Lower lobe of right lung (tissue), 2 donors: Measurements from ENCODE around the gene PPP6R3. TPM values are rescaled to one million over a fixed set of nuclear protein-coding genes. Genes with fewer than 3 reads are reported as not detected.
"Not testable (repeated sequence)": the region's sequence is repeated elsewhere in the genome, so short reads cannot be mapped to it uniquely, and the experiment has no call there.

Experiments
- ATAC-seq, 2 donors: fragments of 200-7000 bp; cut with Tn5 transposase; one replicate each; pipeline ENCODE4 v1.9.1; 2020 to 2022; ENCODE audit warnings: mild to moderate bottlenecking in 2 of 2, moderate library complexity in 2 of 2
- DNase-seq: peaks from one replicate; pipeline ENCODE4 v3.0.0-alpha.2; 2020
- H3K27ac ChIP-seq: fragments of 200-600 bp; one replicate; pipeline ENCODE4 v1.8.0; 2022
- H3K27me3 ChIP-seq: fragments of 200-600 bp; one replicate; pipeline ENCODE4 v1.8.0; 2022; ENCODE audit warnings: low read depth
- H3K36me3 ChIP-seq: fragments of 200-600 bp; one replicate; pipeline ENCODE4 v1.8.0; 2022; ENCODE audit warnings: mild to moderate bottlenecking
- H3K4me1 ChIP-seq: fragments of 200-600 bp; one replicate; pipeline ENCODE4 v1.8.0; 2022
- H3K4me3 ChIP-seq: fragments of 200-600 bp; one replicate; pipeline ENCODE4 v1.8.0; 2022; ENCODE audit warnings: mild to moderate bottlenecking
- H3K9me3 ChIP-seq: fragments of 200-600 bp; one replicate; pipeline ENCODE4 v1.8.0; 2022
- intact Hi-C: fragments of 100-400 bp; cut with DNase I; formaldehyde crosslinking; loops from one replicate; pipeline ENCODE4 v1.11.0; 2022
- total RNA-seq: library from RNA; stranded (reverse); fragmentation: NEBNext Ultra II Directional; extraction: Animal tissue kit (Norgen Biotek cat#: 25700); gene quantifications from one replicate; pipeline ENCODE4 v1.2.1, GENCODE V29; 2021
- TF ChIP-seq, protein P1 (sequence below): fragments of 200-600 bp; IDR thresholded peaks from one replicate; pipeline ENCODE4 v1.8.0; 2022; ENCODE audit warnings: antibody characterized with exemption, mild to moderate bottlenecking
- donor health status: DM: no; HTN: yes; CAD: no; lungs with severe emphysema.

Gene PPP6R3
- total RNA-seq, 1 donor from 2014 or later, result 98.0 TPM

DNA sequence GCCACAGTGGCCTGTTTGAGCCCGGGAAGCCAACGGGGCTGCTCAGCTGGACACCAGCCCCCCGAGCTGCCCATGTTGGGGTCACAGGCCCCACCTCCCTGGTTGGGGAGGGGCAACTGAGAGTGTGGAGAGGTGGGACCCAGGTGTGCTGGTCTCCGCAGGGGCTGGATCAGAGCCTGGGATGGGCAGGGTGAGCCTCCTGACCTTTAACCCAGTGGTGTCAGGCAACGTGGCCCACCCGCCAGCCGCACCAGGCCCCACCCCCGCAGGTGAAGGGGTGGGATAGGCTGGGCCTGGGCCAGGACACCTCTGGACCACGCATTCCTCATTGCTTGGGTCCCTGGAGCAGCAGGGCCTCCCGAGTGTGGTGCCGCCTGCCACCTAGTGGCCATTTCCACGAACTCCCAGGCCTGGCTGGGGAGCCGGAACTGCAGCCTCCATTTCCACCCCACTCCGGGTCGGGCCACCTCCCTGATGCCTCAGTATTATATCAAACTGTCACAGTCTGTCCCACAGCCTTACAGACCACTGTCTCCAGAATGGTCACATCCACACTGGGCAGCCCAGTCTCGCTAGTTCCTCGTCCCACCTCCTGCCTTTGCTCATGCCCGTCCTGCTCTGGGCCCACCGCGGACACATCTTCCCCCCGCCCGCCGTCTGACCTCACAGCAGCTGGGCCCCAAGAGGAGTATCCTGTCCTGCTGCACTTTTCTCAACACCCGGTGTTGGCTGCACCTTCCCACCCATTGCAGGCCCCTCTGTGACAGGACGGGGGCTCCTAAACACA, 13.3 kb upstream of the PPP6R3 start:
- Histone ChIP-seq H3K27ac (no peak overlapping the region), H3K4me1 (peaks cover 6% of the 10 kb centered on the region), H3K9me3 (no peaks in the 10 kb centered on the region), H3K36me3 (peaks cover 30% of the 10 kb centered on the region), H3K27me3 (no peaks in the 10 kb centered on the region), H3K4me3 (no peak overlapping the region)
- intact Hi-C loops, result no loop called here
- TF ChIP-seq, protein P1, sequence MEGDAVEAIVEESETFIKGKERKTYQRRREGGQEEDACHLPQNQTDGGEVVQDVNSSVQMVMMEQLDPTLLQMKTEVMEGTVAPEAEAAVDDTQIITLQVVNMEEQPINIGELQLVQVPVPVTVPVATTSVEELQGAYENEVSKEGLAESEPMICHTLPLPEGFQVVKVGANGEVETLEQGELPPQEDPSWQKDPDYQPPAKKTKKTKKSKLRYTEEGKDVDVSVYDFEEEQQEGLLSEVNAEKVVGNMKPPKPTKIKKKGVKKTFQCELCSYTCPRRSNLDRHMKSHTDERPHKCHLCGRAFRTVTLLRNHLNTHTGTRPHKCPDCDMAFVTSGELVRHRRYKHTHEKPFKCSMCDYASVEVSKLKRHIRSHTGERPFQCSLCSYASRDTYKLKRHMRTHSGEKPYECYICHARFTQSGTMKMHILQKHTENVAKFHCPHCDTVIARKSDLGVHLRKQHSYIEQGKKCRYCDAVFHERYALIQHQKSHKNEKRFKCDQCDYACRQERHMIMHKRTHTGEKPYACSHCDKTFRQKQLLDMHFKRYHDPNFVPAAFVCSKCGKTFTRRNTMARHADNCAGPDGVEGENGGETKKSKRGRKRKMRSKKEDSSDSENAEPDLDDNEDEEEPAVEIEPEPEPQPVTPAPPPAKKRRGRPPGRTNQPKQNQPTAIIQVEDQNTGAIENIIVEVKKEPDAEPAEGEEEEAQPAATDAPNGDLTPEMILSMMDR, result peak; percentile 98
- DNase-seq (peak; percentile 85), ATAC-seq (peak; percentile 90 to 93)

DNA sequence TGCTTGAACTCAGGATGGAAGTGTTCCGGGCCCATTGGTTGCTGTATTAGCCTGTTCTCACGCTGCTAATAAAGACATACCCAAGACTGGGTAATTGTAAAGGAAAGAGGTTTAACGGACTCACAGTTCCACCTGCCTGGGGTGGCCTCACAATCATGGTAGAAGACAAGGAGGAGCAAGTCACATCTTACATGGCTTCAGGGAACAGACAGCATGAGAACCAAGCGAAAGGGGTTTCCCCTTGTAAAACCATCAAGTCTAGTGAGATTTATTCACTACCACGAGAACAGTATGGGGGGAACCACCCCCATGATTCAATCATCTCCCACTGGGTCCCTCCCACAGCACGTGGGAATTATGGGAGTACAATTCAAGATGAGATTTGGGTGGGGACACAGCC, 12.6 kb upstream of the PPP6R3 start:
- intact Hi-C loops, H3K4me1 ChIP-seq, ATAC-seq, H3K4me3 ChIP-seq, H3K9me3 ChIP-seq, DNase-seq, H3K27ac ChIP-seq, H3K27me3 ChIP-seq: not testable (repeated sequence)
- peaks cover 24% of the 10 kb centered on the region for H3K36me3 ChIP-seq

DNA sequence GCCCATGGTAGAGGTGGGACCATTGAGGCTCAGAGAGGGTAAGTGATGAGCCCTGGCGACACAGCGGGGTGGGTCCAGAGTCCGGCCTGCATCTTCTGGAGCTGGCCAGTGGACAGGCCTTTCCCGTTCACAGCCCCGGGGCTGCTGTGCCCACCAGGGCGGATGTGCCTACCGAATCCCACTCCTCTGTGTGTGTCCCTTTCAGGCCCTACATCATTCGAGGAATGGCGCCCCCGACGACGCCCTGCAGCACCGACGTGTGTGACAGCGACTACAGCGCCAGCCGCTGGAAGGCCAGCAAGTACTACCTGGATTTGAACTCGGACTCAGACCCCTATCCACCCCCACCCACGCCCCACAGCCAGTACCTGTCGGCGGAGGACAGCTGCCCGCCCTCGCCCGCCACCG, 11.9 kb upstream of the PPP6R3 start:
- TF ChIP-seq, protein P1, result no peak
- Histone ChIP-seq H3K36me3 (peaks cover 21% of the 10 kb centered on the region), H3K4me3 (no peak overlapping the region), H3K27me3 (no peaks in the 10 kb centered on the region), H3K27ac (no peak overlapping the region), H3K4me1 (peaks cover 6% of the 10 kb centered on the region), H3K9me3 (no peaks in the 10 kb centered on the region)
- intact Hi-C loops, result no loop called here
- peak in 1 of 2 donors; percentile 4 for ATAC-seq
- DNase-seq, result peak; percentile 46

DNA sequence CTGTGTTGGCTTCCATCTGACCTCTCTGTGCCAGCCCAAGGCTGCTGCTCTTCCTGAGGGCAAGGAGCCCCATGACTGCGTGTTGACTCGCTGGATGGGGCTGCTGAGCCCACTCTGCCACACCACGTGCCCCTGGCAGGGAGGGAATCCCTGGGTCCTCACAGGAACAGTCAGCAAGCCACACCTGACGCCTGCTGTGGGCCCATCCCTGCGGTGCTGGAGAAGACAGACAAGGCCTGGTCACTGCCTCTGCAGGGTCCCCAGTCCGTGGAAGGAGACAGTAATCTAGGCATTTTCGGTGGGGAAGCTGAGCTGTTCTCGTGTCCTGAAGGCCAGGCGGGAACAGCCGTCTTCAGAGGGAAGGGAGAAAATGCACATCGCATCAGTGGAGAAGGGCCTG, 10.6 kb upstream of the PPP6R3 start:
- intact Hi-C loops, result no loop called here
- Histone ChIP-seq H3K27ac (no peak overlapping the region), H3K27me3 (no peaks in the 10 kb centered on the region), H3K9me3 (no peaks in the 10 kb centered on the region), H3K4me3 (no peak overlapping the region), H3K36me3 (peaks cover 21% of the 10 kb centered on the region), H3K4me1 (peaks cover 6% of the 10 kb centered on the region)
- ATAC-seq (no peak), DNase-seq (peak; percentile 34)
- TF ChIP-seq, protein P1, result no peak

DNA sequence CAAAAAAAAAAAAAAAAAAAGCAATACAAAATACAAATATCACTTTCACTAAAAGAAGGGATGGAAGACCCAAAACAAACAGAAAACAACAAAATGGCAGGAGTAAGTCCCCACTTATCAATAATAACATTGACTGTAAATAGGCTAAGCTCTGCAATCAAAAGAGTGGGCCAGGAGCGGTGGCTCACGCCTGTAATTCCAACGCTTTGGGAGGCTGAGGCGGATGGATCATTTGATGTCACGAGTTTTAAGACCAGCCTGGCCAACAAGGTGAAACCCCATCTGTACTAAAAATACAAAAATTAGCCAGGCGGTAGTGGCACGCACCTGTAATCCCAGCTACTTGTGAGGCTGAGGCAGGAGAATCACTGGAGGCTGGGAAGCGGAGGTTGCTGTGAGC, 9.8 kb upstream of the PPP6R3 start:
- TF ChIP-seq, protein P1, result no peak
- no peak overlapping the region for H3K27ac ChIP-seq
- H3K36me3 ChIP-seq, result peaks cover 21% of the 10 kb centered on the region
- no peak for ATAC-seq
- intact Hi-C loops, result no loop called here
- H3K9me3 ChIP-seq, result no peaks in the 10 kb centered on the region
- peak; percentile 16 for DNase-seq
- no peaks in the 10 kb centered on the region for H3K27me3 ChIP-seq
- H3K4me1 ChIP-seq, result peaks cover 6% of the 10 kb centered on the region
- H3K4me3 ChIP-seq, result no peak overlapping the region

DNA sequence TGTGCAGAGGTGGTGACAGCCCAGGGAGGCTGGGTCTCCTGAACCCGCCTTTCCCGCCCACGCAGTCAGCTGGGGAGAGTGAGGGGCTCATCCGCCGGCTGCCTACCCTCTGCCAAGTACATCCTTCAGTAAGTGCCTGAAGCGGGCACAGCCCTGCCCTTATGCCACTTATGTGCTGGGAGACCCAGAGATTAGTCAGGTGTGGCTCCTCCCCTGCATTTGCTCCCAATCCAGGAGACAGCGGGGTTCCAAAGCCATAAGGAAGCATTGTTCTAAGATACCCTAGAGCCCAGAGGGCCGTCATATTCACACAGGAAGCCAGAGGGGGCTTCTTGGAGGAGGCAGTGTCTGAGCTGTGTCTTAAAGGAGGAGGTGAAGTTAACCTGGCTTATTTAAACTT, 5.8 kb upstream of the PPP6R3 start:
- TF ChIP-seq, protein P1, result no peak
- intact Hi-C loops, result no loop called here
- H3K27me3 ChIP-seq, result no peaks in the 10 kb centered on the region
- H3K36me3 ChIP-seq, result no peaks in the 10 kb centered on the region
- DNase-seq (peak; percentile 64), ATAC-seq (peak; percentile 71 to 79)
- H3K27ac ChIP-seq, result no peak overlapping the region
- H3K4me1 ChIP-seq, result peaks cover 3% of the 10 kb centered on the region
- no peak overlapping the region for H3K4me3 ChIP-seq
- no peaks in the 10 kb centered on the region for H3K9me3 ChIP-seq
